ENCODE data around the gene BABAM2.

- TF ChIP-seq CTCF (IDR thresholded peaks at IDR 0.05), result no peak
- TF ChIP-seq EP300 (IDR thresholded peaks at IDR 0.05), result no peak
These were observed 20.8 kb upstream of the BABAM2 start for GRCh38 chr2:27869763-27870162.
